Gastroesophageal sphincter (tissue), 4 donors: ENCODE results near the gene SRRM5. TPM values are rescaled to one million over a fixed set of nuclear protein-coding genes. Genes with fewer than 3 reads are reported as not detected.
"Not testable (repeated sequence)": the region's sequence is repeated elsewhere in the genome, so short reads cannot be mapped to it uniquely, and the experiment has no call there.

ENCODE experiments used
- ATAC-seq: fragments of 150-250 bp; one replicate; pipeline ENCODE4 v1.9.1; 2016; ENCODE audit warnings: mild to moderate bottlenecking, moderate library complexity
- H3K27ac ChIP-seq, 4 donors: fragments of 200-600 bp; sonication (generic) in 3 of 4; 1 replicate in 3 of 4; 2 replicates in 1 of 4; pipeline ENCODE4 v1.5.1; 2016 to 2019
- H3K27me3 ChIP-seq: fragments of 200-600 bp; sonication (generic); one replicate; pipeline ENCODE4 v1.5.1; 2019
- H3K36me3 ChIP-seq, 2 donors: fragments of 200-600 bp; sonication (generic); one replicate each; pipeline ENCODE4 v1.5.1; 2019; ENCODE audit warnings: control low read depth in 1 of 2
- H3K4me1 ChIP-seq, 3 donors: fragments of 200-600 bp; sonication (generic); 1 replicate in 2 of 3; 2 replicates in 1 of 3; pipeline ENCODE4 v1.5.1; 2016 to 2019; ENCODE audit warnings: control low read depth in 2 of 3
- H3K4me3 ChIP-seq, 2 donors: fragments of 200-600 bp; sonication (generic); one replicate each; pipeline ENCODE4 v1.5.1; 2019; ENCODE audit warnings: mild to moderate bottlenecking in 1 of 2, moderate library complexity in 1 of 2
- H3K9me3 ChIP-seq, 3 donors: fragments of 200-600 bp; sonication (generic); one replicate each; pipeline ENCODE4 v1.5.1; 2017 to 2019; ENCODE audit warnings: control low read depth in 2 of 3
- EP300 ChIP-seq: sonication (generic); formaldehyde crosslinking; IDR thresholded peaks from one replicate; pipeline ENCODE4 v1.6.1; 2017; ENCODE audit warnings: antibody characterized with exemption, mild to moderate bottlenecking
- POLR2A ChIP-seq, 2 donors: fragments of 450-650 bp; IDR thresholded peaks; one replicate each; pipeline ENCODE4 v1.6.1; 2017; ENCODE audit warnings: antibody characterized with exemption in 2 of 2, mild to moderate bottlenecking in 2 of 2, moderate library complexity in 1 of 2
- POLR2AphosphoS5 ChIP-seq: sonication (generic); formaldehyde crosslinking; IDR thresholded peaks from one replicate; pipeline ENCODE4 v1.6.1; 2017; ENCODE audit warnings: antibody characterized with exemption
- WGBS, 2 donors: methylation state at CpG; one replicate each; pipeline ENCODE4 v1.1.5; 2018; ENCODE audit warnings: low coverage in 1 of 2; 5-methylcytosine and 5-hydroxymethylcytosine counted together
- total RNA-seq, 4 donors: library from RNA; depleted of rRNA; stranded (reverse); fragments of >200 nt; gene quantifications; one replicate each; pipeline ENCODE4 v1.1.0, GENCODE V29; 2016
- TF ChIP-seq, protein P1 (sequence below), 4 experiments: fragments of 200-600 bp in 2 of 4; fragments of 450-650 bp in 2 of 4; sonication (generic) in 1 of 4; IDR thresholded peaks; one replicate each; pipeline ENCODE4 v1.5.1; 2017 to 2019; ENCODE audit warnings: antibody characterized with exemption in 4 of 4, mild to moderate bottlenecking in 2 of 4, moderate library complexity in 2 of 4

SRRM5 gene
- total RNA-seq, 4 donors from 2014 or later, result 0.13 TPM; not detected in 3

DNA sequence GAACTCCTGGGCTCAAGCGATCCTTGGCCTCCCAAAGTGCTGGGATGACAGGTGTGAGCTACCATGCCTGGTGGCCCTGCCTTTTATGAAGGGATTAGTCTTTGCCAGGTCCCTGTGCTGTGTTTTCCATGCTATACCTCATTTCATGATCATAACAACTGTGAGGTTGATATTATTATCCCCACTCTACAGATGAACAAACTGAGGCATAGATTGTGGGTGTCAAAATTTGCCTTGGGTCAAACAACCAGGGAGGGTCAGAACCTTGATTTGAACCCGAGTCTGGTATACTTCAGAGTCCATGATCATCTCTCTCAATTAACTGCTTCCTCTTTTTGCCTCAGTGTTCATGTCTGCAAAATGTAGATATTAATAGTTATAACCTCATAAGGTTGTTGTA, 29.4 kb upstream of the SRRM5 start:
- TF ChIP-seq, protein P1, sequence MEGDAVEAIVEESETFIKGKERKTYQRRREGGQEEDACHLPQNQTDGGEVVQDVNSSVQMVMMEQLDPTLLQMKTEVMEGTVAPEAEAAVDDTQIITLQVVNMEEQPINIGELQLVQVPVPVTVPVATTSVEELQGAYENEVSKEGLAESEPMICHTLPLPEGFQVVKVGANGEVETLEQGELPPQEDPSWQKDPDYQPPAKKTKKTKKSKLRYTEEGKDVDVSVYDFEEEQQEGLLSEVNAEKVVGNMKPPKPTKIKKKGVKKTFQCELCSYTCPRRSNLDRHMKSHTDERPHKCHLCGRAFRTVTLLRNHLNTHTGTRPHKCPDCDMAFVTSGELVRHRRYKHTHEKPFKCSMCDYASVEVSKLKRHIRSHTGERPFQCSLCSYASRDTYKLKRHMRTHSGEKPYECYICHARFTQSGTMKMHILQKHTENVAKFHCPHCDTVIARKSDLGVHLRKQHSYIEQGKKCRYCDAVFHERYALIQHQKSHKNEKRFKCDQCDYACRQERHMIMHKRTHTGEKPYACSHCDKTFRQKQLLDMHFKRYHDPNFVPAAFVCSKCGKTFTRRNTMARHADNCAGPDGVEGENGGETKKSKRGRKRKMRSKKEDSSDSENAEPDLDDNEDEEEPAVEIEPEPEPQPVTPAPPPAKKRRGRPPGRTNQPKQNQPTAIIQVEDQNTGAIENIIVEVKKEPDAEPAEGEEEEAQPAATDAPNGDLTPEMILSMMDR (IDR thresholded peaks at IDR 0.05), result no peak
- TF ChIP-seq EP300, result no peak
- TF ChIP-seq POLR2AphosphoS5, result no peak
- no peak for TF ChIP-seq POLR2A (IDR thresholded peaks at IDR 0.05)
- no peak overlapping the region for H3K27ac ChIP-seq
- peaks cover 0 to 17% of the 10 kb centered on the region in 2 donors for H3K36me3 ChIP-seq
- no peak for ATAC-seq
- H3K4me1 ChIP-seq, result peaks cover 0 to 28% (median 6%) of the 10 kb centered on the region in 3 donors
- 77 to 100% methylated on average over 1 of the region's 2 CpGs for WGBS, 2 donors
- H3K27me3 ChIP-seq, result no peaks in the 10 kb centered on the region
- H3K9me3 ChIP-seq, result no peaks in the 10 kb centered on the region
- H3K4me3 ChIP-seq, result no peak overlapping the region

DNA sequence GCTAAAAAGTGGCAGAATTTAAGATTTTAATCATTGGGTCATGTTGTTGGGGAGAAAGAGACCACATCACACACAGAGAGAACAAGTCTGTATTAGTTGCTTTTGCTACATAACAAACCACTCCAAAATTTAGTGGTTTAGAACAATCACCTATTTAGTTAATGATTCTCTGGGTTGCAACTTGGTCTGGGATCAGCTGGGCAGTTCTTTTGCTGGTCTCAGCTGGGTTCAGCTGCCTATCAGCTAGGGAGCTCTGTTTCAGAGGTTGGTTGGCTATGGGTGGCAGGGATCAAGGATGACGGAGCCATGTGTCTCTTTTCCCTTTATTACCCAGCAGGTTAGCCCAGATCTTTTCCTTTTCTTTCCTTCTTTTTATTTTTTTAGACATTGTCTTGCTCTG, 27.4 kb upstream of the SRRM5 start:
- Histone ChIP-seq H3K27ac (no peak overlapping the region), H3K4me3 (no peak overlapping the region), H3K4me1 (peaks cover 0 to 28% (median 6%) of the 10 kb centered on the region in 3 donors), H3K27me3 (no peaks in the 10 kb centered on the region), H3K36me3 (peaks cover 0 to 33% of the 10 kb centered on the region in 2 donors), H3K9me3 (no peaks in the 10 kb centered on the region)
- TF ChIP-seq POLR2A (IDR thresholded peaks at IDR 0.05) (no peak), POLR2AphosphoS5 (no peak), EP300 (no peak)
- TF ChIP-seq, protein P1 (IDR thresholded peaks at IDR 0.05), result no peak
- ATAC-seq, result no peak
- WGBS, 2 donors, result 100% methylated on average over 1 of the region's 1 CpG; no CpG with 5 or more reads in 1 of the 2 donors

DNA sequence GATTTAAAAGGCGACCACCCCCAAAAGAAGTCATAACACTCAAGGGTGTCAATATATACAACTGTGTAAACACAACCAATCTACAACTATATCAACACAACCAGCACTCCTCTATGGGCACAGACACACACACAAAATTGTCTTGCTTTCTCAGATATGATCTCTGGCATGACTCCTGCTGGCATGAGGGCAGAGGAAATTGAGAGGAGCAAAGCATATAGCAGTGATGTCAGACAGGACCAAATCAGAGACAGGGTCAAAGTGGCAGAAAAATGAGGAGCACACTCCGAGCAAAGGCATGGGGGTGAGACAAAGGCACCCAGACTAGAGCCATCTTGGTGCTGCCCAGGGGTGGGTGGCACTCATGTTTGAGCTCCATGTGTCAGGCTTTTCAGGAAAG, 25.5 kb upstream of the SRRM5 start:
- no peak overlapping the region for H3K27ac ChIP-seq
- no peak overlapping the region for H3K4me3 ChIP-seq
- peaks cover 0 to 51% of the 10 kb centered on the region in 2 donors for H3K36me3 ChIP-seq
- WGBS, 2 donors, result 60 to 69% methylated on average over 1 to 2 of the region's 2 CpGs
- no peaks in the 10 kb centered on the region for H3K27me3 ChIP-seq
- TF ChIP-seq, protein P1 (IDR thresholded peaks at IDR 0.05), result no peak
- TF ChIP-seq POLR2A (IDR thresholded peaks at IDR 0.05) (no peak), POLR2AphosphoS5 (no peak), EP300 (no peak)
- no peak for ATAC-seq
- peaks cover 0 to 10% (median 3%) of the 10 kb centered on the region in 3 donors for H3K4me1 ChIP-seq
- no peaks in the 10 kb centered on the region for H3K9me3 ChIP-seq

DNA sequence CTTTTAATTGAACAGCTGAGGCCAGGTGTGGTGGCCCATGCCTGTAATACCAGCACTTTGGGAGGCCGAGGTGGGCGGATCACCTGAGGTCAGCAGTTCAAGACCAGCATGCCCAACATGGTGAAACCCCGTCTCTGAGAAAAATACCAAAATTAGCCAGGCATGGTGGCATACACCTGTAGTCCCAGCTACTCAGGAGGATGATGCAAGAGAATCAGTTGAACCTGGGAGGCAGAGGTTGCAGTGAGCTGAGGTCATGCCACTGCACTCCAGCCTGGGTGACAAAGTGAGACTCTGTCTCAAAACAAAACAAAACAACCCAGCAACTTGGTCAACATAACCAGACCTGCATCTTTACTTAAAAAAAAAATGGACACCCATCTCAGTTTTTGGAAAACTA, 24.9 kb upstream of the SRRM5 start:
- H3K4me3 ChIP-seq, ATAC-seq, H3K27ac ChIP-seq, H3K27me3 ChIP-seq, H3K9me3 ChIP-seq, H3K4me1 ChIP-seq: not testable (repeated sequence)
- peaks cover 0 to 58% of the 10 kb centered on the region in 2 donors for H3K36me3 ChIP-seq
- WGBS, 2 donors, result 83 to 100% methylated on average over 1 to 3 of the region's 3 CpGs

DNA sequence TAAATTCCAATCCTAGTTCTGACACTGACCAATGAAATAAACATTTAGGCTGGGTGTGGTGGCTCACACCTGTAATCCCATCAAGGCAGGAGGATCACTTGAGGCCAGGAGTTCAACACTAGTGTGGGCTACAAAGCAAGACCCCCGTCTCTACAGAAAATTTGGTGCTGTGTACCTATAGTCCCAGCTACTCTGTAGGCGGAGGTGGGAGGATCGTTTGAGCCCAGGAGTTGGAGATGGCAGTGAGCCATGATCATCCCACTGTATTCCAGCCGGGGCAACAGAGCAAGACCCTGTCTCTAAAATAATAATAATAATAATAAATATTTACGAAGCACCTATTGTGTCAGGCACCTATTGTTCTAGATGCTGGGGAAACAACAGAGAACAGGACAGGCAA, 22.6 kb upstream of the SRRM5 start:
- Histone ChIP-seq H3K9me3 (no peaks in the 10 kb centered on the region), H3K4me1 (peaks cover 0 to 19% (median 10%) of the 10 kb centered on the region in 3 donors), H3K36me3 (peaks cover 0 to 80% of the 10 kb centered on the region in 2 donors), H3K27ac (no peak overlapping the region), H3K4me3 (no peak overlapping the region), H3K27me3 (no peaks in the 10 kb centered on the region)
- no peak for ATAC-seq
- 61 to 76% methylated on average over 5 of the region's 5 CpGs for WGBS, 2 donors
- TF ChIP-seq, protein P1 (IDR thresholded peaks at IDR 0.05), result no peak
- TF ChIP-seq POLR2AphosphoS5 (no peak), EP300 (no peak), POLR2A (IDR thresholded peaks at IDR 0.05) (no peak)
